Loucy (cell line): ENCODE results near the gene SMYD2.

Source experiments
- EZH2phosphoT487 ChIP-seq: fragments of 200-600 bp; IDR thresholded peaks from 2 replicates; pipeline ENCODE4 v1.6.1; 2018; ENCODE audit warnings: antibody characterized with exemption, mild to moderate bottlenecking, moderate library complexity, borderline replicate concordance
- TF ChIP-seq, protein P1 (sequence below): fragments of 200-600 bp; sonication (generic); conservative IDR thresholded peaks from 2 replicates; pipeline ENCODE4 v1.5.1; 2014; ENCODE audit warnings: mild to moderate bottlenecking, antibody characterized with exemption, low read length

GRCh38 chr1:214321705-214322453, 40.9 kb downstream of the SMYD2 start:
- TF ChIP-seq, protein P1, sequence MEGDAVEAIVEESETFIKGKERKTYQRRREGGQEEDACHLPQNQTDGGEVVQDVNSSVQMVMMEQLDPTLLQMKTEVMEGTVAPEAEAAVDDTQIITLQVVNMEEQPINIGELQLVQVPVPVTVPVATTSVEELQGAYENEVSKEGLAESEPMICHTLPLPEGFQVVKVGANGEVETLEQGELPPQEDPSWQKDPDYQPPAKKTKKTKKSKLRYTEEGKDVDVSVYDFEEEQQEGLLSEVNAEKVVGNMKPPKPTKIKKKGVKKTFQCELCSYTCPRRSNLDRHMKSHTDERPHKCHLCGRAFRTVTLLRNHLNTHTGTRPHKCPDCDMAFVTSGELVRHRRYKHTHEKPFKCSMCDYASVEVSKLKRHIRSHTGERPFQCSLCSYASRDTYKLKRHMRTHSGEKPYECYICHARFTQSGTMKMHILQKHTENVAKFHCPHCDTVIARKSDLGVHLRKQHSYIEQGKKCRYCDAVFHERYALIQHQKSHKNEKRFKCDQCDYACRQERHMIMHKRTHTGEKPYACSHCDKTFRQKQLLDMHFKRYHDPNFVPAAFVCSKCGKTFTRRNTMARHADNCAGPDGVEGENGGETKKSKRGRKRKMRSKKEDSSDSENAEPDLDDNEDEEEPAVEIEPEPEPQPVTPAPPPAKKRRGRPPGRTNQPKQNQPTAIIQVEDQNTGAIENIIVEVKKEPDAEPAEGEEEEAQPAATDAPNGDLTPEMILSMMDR: no peak
- TF ChIP-seq EZH2phosphoT487: no peak
